HCT116 (cell line): Measurements from ENCODE around the gene FURIN. TPM values are rescaled to one million over a fixed set of nuclear protein-coding genes. Genes with fewer than 3 reads are reported as not detected.

Source experiments
- ATAC-seq: fragments of 200-7000 bp; cut with Tn5 transposase; 2 replicates; pipeline ENCODE4 v1.9.1; 2020; ENCODE audit warnings: mild to moderate bottlenecking, moderate library complexity
- BruUV-seq: library from RNA; stranded (reverse); fragments of 400-500 nt; replicated peaks from 2 replicates; lab custom pipeline; 2021; lab: Mats Ljungman, UMichigan
- CTCF ChIA-PET: fragments of 300-600 bp; sonication (Branson Sonifier 250); formaldehyde crosslinking; loops from one replicate; lab custom pipeline; 2021; ENCODE audit warnings: antibody characterized with exemption; lab: Charles Lee
- POLR2A ChIA-PET: fragments of 300-600, 350-600 bp; sonication (Branson Sonifier 250); formaldehyde crosslinking; loops from one replicate; lab custom pipeline; 2021; ENCODE audit warnings: antibody characterized with exemption; lab: Charles Lee
- RAD21 ChIA-PET, 2 experiments: fragments of 300-600 bp; sonication (Branson Sonifier 250); formaldehyde crosslinking; loops; one replicate each; lab custom pipeline; 2023; ENCODE audit warnings: low total read pairs in 2 of 2; ENCODE audit not compliant: uncharacterized antibody in 2 of 2, unreplicated experiment in 2 of 2, low non-redundant PET in 1 of 2; lab: Charles Lee
- DNase-seq: peaks from one replicate; pipeline ENCODE4 v3.0.0-alpha.2; 2010; ENCODE audit warnings: low read depth, low spot score
- H2AFZ ChIP-seq: fragments of 200-600 bp; shearing (Covaris generic), sonication (generic); 2 replicates; pipeline ENCODE4 v1.6.1; 2017; ENCODE audit warnings: low read depth, mixed run types, mixed read lengths, antibody characterized with exemption, low read length; ENCODE audit not compliant: poor library complexity, severe bottlenecking
- H3K27ac ChIP-seq: 2 replicates; pipeline ENCODE4 v1.5.1; 2012; ENCODE audit warnings: low read depth, low read length
- H3K27me3 ChIP-seq: fragments of 200-600 bp; sonication (generic); 2 replicates; pipeline ENCODE4 v1.6.1; 2016; ENCODE audit warnings: mixed run types, low read length, mixed read lengths; ENCODE audit not compliant: insufficient read depth
- H3K36me3 ChIP-seq, 2 experiments: fragments of 200-500 bp in 1 of 2; fragments of 200-600 bp in 1 of 2; sonication (Bioruptor generic) in 1 of 2; sonication (generic) in 1 of 2; 2 replicates each; pipeline versions ENCODE4 v1.5.1 to v1.6.1; 2014 to 2016; ENCODE audit warnings: low read length in 2 of 2, inconsistent platforms in 1 of 2, mixed read lengths in 1 of 2, mixed run types in 1 of 2; ENCODE audit not compliant: insufficient read depth in 2 of 2, control insufficient read depth in 1 of 2
- H3K4me1 ChIP-seq, 2 experiments: fragments of 200-600 bp in 1 of 2; sonication (generic) in 1 of 2; 2 replicates each; pipeline versions ENCODE4 v1.5.1 to v1.6.1; 2012 to 2017; ENCODE audit warnings: low read length in 2 of 2, inconsistent platforms in 1 of 2, mild to moderate bottlenecking in 1 of 2, mixed read lengths in 1 of 2, mixed run types in 1 of 2, moderate library complexity in 1 of 2; ENCODE audit not compliant: insufficient read depth in 2 of 2, control insufficient read depth in 1 of 2
- H3K4me2 ChIP-seq: fragments of 200-600 bp; sonication (generic); 2 replicates; pipeline ENCODE4 v1.6.1; 2017; ENCODE audit warnings: mixed run types, low read length, mixed read lengths
- H3K4me3 ChIP-seq, 2 experiments: fragments of 200-600 bp in 1 of 2; sonication (generic) in 1 of 2; replicated peaks in 1 of 2; 2 replicates each; pipeline ENCODE4 v1.5.1; 2011 to 2016; ENCODE audit warnings: low read length in 2 of 2, control low read depth in 1 of 2, low read depth in 1 of 2, mild to moderate bottlenecking in 1 of 2, mixed read lengths in 1 of 2, mixed run types in 1 of 2
- H3K79me2 ChIP-seq: fragments of 200-600 bp; sonication (generic); 2 replicates; pipeline ENCODE4 v1.6.1; 2017; ENCODE audit warnings: mild to moderate bottlenecking, mixed run types, low read length, moderate library complexity, mixed read lengths; ENCODE audit not compliant: insufficient read depth
- H3K9ac ChIP-seq: fragments of 200-600 bp; sonication (generic); 2 replicates; pipeline ENCODE4 v1.6.1; 2016; ENCODE audit warnings: low read length, mixed read lengths
- H3K9me2 ChIP-seq: fragments of 200-600 bp; sonication (generic), shearing (Covaris generic); 2 replicates; pipeline ENCODE4 v1.6.1; 2017; ENCODE audit warnings: mixed run types, mild to moderate bottlenecking, moderate library complexity; ENCODE audit not compliant: insufficient read depth
- H3K9me3 ChIP-seq, 2 experiments: fragments of 200-500 bp in 1 of 2; fragments of 200-600 bp in 1 of 2; sonication (Bioruptor generic) in 1 of 2; sonication (generic) in 1 of 2; 2 replicates each; pipeline ENCODE4 v1.6.1; 2014 to 2017; ENCODE audit warnings: low read length in 2 of 2, mixed read lengths in 2 of 2, inconsistent platforms in 1 of 2, low read depth in 1 of 2, mild to moderate bottlenecking in 1 of 2, mixed run types in 1 of 2, moderate library complexity in 1 of 2; ENCODE audit not compliant: control insufficient read depth in 1 of 2, insufficient read depth in 1 of 2
- H4K20me1 ChIP-seq: fragments of 200-600 bp; sonication (generic), shearing (Covaris generic); 2 replicates; pipeline ENCODE4 v1.6.1; 2017; ENCODE audit warnings: mixed run types, mild to moderate bottlenecking, moderate library complexity; ENCODE audit not compliant: insufficient read depth
- CBX3 ChIP-seq: IDR thresholded peaks from 2 replicates; pipeline ENCODE4 v1.6.1; 2012; ENCODE audit warnings: low read depth
- ELF1 ChIP-seq: IDR thresholded peaks from 2 replicates; pipeline ENCODE4 v1.6.1; 2012; ENCODE audit warnings: low read depth, borderline replicate concordance
- POLR2A ChIP-seq: IDR thresholded peaks from 2 replicates; pipeline ENCODE4 v1.7.0; 2011; ENCODE audit warnings: borderline replicate concordance; ENCODE audit not compliant: insufficient read depth, insufficient read length; ENCODE audit errors: extremely low read depth
- RAD21 ChIP-seq: IDR thresholded peaks from 2 replicates; pipeline ENCODE4 v1.6.1; 2012; ENCODE audit warnings: low read depth, mild to moderate bottlenecking
- SRF ChIP-seq: IDR thresholded peaks from 2 replicates; pipeline ENCODE4 v1.6.1; 2012; ENCODE audit warnings: low read depth
- YY1 ChIP-seq: IDR thresholded peaks from 2 replicates; pipeline ENCODE4 v1.6.1; 2011; ENCODE audit warnings: low read length, low read depth, moderate library complexity, mild to moderate bottlenecking; ENCODE audit not compliant: insufficient replicate concordance; ENCODE audit errors: extremely low read depth
- ZFX ChIP-seq: fragments of 450-650 bp; IDR thresholded peaks from 2 replicates; pipeline ENCODE4 v1.6.1; 2017
- intact Hi-C: fragments of 100-400 bp; cut with micrococcal nuclease; formaldehyde crosslinking; loops from 2 replicates; pipeline ENCODE4 v1.10.0; 2022
- total RNA-seq: library from RNA; stranded (reverse); gene quantifications from one replicate; pipeline ENCODE4 v1.2.1, GENCODE V29; 2021; ENCODE audit not compliant: unreplicated experiment
- TF ChIP-seq, protein P1 (sequence below): IDR thresholded peaks from 2 replicates; pipeline ENCODE4 v1.6.1; 2012; ENCODE audit warnings: low read depth
- TF ChIP-seq, protein P2 (sequence below), 3 experiments: fragments of 200-600 bp in 1 of 3; sonication (generic) in 1 of 3; IDR thresholded peaks in 2 of 3; conservative IDR thresholded peaks in 1 of 3; 2 replicates each; pipeline ENCODE4 v1.5.1; 2012 to 2017; ENCODE audit warnings: low read depth in 2 of 3, low read length in 2 of 3, antibody characterized with exemption in 1 of 3, borderline replicate concordance in 1 of 3, control low read depth in 1 of 3, mild to moderate bottlenecking in 1 of 3, mixed read lengths in 1 of 3, mixed run types in 1 of 3, moderate library complexity in 1 of 3; ENCODE audit not compliant: insufficient read depth in 1 of 3

FURIN gene
- total RNA-seq, 1 experiment from 2014 or later: 42.0 TPM

DNA sequence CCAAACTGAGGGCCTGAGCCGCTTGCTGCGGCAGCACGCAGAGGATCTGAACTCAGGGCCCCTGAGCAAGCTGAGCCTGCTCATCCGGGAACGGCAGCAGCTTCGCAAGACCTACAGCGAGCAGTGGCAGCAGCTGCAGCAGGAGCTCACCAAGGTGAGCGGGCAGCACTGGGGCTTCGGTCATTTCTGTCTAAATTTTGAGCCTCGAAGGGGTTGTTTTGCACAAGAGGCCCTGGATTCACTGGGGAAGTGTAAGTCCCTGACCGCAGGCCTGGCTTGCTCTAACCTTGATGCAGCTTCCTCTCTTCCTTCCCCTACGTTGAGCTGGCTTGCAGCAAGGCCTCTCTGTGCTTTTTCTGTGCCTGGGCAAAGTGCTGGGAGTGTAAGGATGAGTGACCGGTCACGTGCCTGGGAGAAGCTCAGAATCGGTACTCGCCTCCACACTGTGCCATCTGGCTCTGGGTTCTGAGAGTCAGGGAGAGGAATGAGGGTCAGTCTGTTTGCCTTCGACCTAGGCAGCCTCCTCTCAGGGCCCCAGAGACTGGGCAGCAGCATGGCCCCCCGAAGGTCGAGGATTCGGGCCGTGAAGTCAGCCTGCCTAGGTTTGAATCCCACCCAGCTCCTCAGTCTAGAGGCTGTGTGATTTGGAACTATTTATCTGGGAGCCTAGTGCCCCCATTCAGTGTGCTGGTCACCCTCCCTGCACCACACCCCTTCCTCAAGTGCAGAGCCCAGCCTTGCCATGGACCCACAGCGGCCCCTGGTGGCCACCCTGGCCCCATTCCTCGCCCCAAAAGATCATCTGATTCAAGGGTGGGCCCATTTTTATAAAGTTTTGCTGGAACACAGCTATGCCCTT is 17.3 kb downstream of the FURIN start:
- H3K9me2 ChIP-seq: no peaks in the 10 kb centered on the region
- no peak overlapping the region for H2AFZ ChIP-seq
- RAD21 ChIA-PET: interaction anchor here (0.6 to 2.2 kb wide), 6 partner anchors 12 to 566 kb away, joined by 3 to 8 read pairs (median 4); no protein-coding TSS in a partner anchor
- DNase-seq: no peak
- intact Hi-C loops: loop anchor here (1.0 to 5.0 kb wide), 4 partner anchors 237 to 592 kb away; no protein-coding TSS in a partner anchor
- TF ChIP-seq, protein P1, sequence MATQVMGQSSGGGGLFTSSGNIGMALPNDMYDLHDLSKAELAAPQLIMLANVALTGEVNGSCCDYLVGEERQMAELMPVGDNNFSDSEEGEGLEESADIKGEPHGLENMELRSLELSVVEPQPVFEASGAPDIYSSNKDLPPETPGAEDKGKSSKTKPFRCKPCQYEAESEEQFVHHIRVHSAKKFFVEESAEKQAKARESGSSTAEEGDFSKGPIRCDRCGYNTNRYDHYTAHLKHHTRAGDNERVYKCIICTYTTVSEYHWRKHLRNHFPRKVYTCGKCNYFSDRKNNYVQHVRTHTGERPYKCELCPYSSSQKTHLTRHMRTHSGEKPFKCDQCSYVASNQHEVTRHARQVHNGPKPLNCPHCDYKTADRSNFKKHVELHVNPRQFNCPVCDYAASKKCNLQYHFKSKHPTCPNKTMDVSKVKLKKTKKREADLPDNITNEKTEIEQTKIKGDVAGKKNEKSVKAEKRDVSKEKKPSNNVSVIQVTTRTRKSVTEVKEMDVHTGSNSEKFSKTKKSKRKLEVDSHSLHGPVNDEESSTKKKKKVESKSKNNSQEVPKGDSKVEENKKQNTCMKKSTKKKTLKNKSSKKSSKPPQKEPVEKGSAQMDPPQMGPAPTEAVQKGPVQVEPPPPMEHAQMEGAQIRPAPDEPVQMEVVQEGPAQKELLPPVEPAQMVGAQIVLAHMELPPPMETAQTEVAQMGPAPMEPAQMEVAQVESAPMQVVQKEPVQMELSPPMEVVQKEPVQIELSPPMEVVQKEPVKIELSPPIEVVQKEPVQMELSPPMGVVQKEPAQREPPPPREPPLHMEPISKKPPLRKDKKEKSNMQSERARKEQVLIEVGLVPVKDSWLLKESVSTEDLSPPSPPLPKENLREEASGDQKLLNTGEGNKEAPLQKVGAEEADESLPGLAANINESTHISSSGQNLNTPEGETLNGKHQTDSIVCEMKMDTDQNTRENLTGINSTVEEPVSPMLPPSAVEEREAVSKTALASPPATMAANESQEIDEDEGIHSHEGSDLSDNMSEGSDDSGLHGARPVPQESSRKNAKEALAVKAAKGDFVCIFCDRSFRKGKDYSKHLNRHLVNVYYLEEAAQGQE: no peak
- TF ChIP-seq ZFX (no peak), CBX3 (no peak), YY1 (no peak), RAD21 (peak; percentile 99), POLR2A (no peak), ELF1 (no peak), SRF (no peak)
- TF ChIP-seq, protein P2, sequence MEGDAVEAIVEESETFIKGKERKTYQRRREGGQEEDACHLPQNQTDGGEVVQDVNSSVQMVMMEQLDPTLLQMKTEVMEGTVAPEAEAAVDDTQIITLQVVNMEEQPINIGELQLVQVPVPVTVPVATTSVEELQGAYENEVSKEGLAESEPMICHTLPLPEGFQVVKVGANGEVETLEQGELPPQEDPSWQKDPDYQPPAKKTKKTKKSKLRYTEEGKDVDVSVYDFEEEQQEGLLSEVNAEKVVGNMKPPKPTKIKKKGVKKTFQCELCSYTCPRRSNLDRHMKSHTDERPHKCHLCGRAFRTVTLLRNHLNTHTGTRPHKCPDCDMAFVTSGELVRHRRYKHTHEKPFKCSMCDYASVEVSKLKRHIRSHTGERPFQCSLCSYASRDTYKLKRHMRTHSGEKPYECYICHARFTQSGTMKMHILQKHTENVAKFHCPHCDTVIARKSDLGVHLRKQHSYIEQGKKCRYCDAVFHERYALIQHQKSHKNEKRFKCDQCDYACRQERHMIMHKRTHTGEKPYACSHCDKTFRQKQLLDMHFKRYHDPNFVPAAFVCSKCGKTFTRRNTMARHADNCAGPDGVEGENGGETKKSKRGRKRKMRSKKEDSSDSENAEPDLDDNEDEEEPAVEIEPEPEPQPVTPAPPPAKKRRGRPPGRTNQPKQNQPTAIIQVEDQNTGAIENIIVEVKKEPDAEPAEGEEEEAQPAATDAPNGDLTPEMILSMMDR (IDR thresholded peaks at IDR 0.05 in 2 of 3, conservative IDR thresholded peaks at IDR 0.05 in 1 of 3; ENCODE audit: borderline replicate concordance in 1 of 3, insufficient read depth in 1 of 3, low read depth in 2 of 3, low read length in 2 of 3): peak; percentile 95 to 100 (median 98)
- TF ChIP-seq, all 23 proteins: peak for 2
- no peaks in the 10 kb centered on the region for H4K20me1 ChIP-seq
- H3K9me3 ChIP-seq: no peaks in the 10 kb centered on the region
- no peaks in the 10 kb centered on the region; a peak in 1 of 4 replicates for H3K36me3 ChIP-seq
- H3K4me2 ChIP-seq: no peak overlapping the region
- no peaks in the 10 kb centered on the region for H3K27me3 ChIP-seq
- no peak overlapping the region for H3K9ac ChIP-seq
- H3K4me3 ChIP-seq: no peak overlapping the region
- POLR2A ChIA-PET: interaction anchor here (0.6 to 0.8 kb wide), 2 partner anchors 47 to 498 kb away, joined by 3 to 4 read pairs; partner anchors contain the start of genes HDDC3 and IQGAP1
- CTCF ChIA-PET: interaction anchor here (0.6 to 2.8 kb wide), 18 partner anchors 14 to 592 kb away, joined by 3 to 26 read pairs (median 4); partner anchors contain the start of genes BLM, FURIN, HDDC3 and UNC45A
- H3K79me2 ChIP-seq: no peaks in the 10 kb centered on the region
- no peak overlapping the region for H3K27ac ChIP-seq
- no TSS peak for BruUV-seq
- peak; percentile 84 for ATAC-seq
- peaks cover 0 to 3% of the 10 kb centered on the region in 2 experiments; a peak in 1 of 4 replicates for H3K4me1 ChIP-seq
